ENCODE results near the gene POC1B. TPM values are rescaled to one million over a fixed set of nuclear protein-coding genes. Genes with fewer than 3 reads are reported as not detected.

The POC1B gene
- total RNA-seq, 2 experiments from 2014 or later = 18.8 to 19.2 TPM

DNA sequence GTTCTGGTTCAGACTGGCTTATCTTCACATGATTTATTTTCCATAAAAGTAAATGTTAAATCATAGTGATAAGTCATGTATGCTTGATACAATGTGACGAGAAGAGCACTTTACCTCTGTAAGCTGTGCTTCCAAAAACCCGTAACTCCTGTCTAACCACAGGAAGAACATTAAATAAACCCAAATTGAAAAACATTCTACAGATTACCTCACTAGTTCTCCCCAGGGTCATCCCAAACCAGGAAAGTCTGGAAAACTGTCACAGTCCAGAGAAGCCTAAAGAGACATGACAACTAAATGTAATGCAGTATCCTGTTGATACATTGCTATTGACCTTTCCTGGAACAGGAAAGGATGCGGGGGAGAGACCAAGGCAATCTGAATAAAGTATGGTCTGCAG, 141.0 kb downstream of the POC1B start:
- H3K4me3 Mint-ChIP-seq = no peak overlapping the region
- no peaks in the 10 kb centered on the region for H3K27me3 Mint-ChIP-seq
- DNase-seq = no peak
- H3K27ac Mint-ChIP-seq = no peak overlapping the region
- no peaks in the 10 kb centered on the region for H3K9me3 Mint-ChIP-seq
- no peaks in the 10 kb centered on the region for H3K36me3 Mint-ChIP-seq
- H3K4me1 Mint-ChIP-seq = peaks cover 2% of the 10 kb centered on the region

DNA sequence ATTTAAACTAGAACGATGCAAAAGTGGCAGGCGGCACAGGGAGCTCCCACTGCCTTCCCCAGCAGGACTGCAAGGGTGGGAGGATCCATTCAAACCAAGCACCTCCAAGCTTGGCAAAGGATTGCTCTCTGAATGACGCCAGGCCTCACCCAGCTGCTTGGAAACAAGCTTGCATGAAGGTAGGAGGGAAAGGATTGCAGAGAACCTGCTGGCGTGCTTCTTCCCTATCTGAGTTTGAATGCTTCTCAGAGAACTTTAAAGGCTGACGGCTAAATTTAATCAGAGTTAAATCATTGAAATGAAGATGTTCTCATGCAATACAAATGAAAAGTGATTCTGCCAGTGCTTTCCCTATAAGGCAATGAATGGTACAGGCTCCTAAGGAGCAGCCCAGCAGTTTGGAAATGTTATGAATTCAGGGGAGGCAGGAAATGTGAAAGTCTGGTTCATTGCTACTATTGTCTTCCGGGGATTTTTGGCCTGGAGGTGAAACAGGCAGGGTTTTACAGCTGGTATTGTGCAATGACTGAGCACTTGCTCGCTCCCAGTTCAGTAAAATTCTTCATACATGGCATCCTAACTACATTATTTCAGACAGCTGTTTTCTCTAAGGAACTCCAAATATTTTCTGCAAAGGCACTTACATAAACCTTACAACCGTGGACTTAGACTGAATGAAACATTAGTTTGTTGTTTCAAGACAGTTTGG, 141.6 kb downstream of the POC1B start:
- no peaks in the 10 kb centered on the region for H3K36me3 Mint-ChIP-seq
- no peak overlapping the region for H3K4me3 Mint-ChIP-seq
- no peaks in the 10 kb centered on the region for H3K9me3 Mint-ChIP-seq
- no peaks in the 10 kb centered on the region for H3K4me1 Mint-ChIP-seq
- DNase-seq = no peak
- no peak overlapping the region for H3K27ac Mint-ChIP-seq
- H3K27me3 Mint-ChIP-seq = no peaks in the 10 kb centered on the region

DNA sequence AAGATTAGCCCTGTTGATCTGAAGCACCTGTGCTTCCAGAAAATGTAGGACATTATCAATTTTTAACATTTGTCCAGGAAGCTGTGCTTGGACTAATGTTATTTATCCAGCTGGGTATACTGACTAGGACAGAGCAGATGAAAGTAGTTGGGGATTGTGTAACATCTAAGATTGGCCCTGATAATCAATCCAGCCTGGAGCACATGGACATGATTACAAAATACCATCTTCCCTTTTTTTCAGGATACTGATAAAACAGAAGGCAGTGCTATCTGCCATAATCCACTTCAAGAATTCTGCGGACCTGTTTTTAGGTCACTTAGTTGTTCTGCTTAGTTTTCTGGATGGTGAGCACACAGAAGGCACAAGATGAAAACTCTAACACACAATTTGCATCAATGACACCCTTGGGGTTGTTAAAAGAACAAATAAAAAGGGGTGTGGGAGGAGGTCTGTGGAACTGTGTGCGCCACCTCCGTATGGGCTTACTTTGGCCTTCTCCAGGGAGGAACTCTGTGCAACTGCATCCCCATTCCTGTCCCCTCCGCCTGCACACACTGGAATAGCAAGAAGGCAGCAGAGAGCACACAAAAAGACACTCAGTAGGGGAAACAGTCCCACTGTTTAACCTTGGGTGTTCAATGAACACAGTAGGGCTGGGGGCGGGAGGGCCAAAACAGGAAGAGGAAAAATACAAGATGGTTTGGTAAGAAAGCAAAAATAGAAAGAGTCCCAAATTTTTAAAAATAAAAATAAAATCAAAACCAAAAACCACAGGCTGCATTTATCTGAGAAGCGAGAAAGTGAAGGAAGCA, 142.4 kb downstream of the POC1B start:
- Mint-ChIP-seq H3K27ac (no peak overlapping the region), H3K9me3 (no peaks in the 10 kb centered on the region), H3K27me3 (no peaks in the 10 kb centered on the region), H3K4me3 (no peak overlapping the region), H3K36me3 (no peaks in the 10 kb centered on the region), H3K4me1 (no peaks in the 10 kb centered on the region)
- DNase-seq = no peak

DNA sequence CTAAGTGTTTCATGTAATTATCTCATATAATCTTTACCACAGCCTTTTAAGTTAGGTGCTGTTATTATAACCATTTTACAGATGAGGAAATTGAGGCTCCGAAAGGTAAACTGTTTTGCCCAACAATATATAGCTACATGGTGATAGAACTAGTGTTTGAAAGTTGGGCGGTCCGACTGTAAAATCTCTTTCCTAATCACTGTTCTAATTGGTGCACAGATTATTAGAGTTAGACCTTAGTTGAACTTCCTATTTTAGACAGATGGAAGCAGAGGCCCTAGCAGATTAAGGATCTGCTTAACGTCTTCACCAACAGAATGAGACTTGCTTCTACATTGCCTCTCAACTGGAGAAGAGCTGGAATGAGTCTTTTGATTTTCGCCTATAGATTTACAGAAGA, 143.5 kb downstream of the POC1B start:
- no peaks in the 10 kb centered on the region for H3K27me3 Mint-ChIP-seq
- H3K36me3 Mint-ChIP-seq = peaks cover 4% of the 10 kb centered on the region
- no peaks in the 10 kb centered on the region for H3K4me1 Mint-ChIP-seq

DNA sequence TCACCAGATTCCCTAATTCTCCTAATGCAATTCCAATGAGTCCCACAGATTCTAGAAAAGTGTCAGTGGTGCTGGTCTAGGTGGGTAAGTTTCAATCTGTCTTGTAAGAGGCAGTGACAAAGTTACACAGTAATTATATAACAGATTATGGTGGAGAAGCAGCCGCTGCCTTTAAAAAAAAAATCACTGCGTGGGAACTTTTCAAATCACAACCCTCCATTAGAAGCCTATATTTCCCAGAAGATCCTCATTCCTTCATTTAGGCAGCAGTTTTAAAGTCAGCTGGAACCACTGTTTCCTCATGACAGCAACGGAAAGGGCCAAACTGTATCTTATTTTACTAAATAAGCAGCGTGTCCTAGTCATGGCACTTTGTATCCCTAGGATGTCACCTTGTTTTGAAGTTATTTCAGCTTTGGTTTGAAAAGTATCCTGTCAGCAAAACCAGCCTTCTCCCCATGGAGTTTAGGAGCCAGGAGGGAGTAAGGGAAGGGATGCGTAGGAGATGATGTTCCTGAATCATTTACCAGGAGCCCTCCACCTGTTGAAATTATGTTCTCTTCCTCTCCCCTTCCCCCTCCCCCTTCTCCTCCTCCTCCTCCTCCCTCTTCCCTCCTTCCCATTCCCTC, 145.9 kb downstream of the POC1B start:
- Mint-ChIP-seq H3K9me3 (no peaks in the 10 kb centered on the region), H3K4me3 (no peak overlapping the region), H3K27me3 (no peaks in the 10 kb centered on the region), H3K36me3 (peaks cover 4% of the 10 kb centered on the region), H3K27ac (no peak overlapping the region), H3K4me1 (peaks cover 12% of the 10 kb centered on the region)
- no peak for DNase-seq

More for the DNA sequence above, 143.5 kb downstream of the POC1B start:
- no peak overlapping the region for H3K27ac Mint-ChIP-seq
- H3K4me3 Mint-ChIP-seq = no peak overlapping the region
- H3K9me3 Mint-ChIP-seq = no peaks in the 10 kb centered on the region
- no peak for DNase-seq

DNA sequence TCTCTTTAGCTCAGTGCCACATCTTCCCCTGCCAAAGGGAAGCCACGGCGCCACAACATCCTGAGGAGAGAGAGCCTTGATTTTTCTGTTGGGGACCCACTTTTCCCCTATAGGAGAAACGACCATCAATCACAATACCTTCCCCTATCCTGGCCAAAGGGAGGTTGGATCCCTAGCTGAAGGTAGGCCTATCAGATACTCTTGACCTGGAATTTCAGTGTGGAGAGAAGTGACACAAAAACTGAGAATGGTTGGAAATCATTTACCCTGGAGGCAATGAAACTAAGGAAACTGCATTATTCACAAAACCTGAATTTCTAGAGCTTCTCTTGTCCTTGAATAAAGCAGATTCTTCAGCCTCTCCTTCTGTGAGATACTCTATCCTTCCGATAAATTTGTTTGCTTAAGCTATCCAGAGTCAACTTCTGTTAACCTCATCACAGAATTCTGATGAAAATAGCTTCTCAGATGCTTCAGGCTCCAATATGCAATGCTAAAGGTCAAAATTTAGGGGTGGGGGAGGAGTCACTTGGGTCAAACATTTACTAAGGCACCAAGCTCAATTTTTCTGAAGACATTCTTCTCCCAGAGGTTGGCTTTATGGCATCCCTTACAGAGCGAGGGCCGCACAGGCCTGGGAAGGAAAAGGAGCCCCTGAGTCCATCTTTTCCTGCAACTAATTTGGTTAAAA, 146.6 kb downstream of the POC1B start:
- DNase-seq = no peak
- no peaks in the 10 kb centered on the region for H3K27me3 Mint-ChIP-seq
- H3K4me3 Mint-ChIP-seq = no peak overlapping the region
- H3K4me1 Mint-ChIP-seq = peaks cover 14% of the 10 kb centered on the region
- no peaks in the 10 kb centered on the region for H3K9me3 Mint-ChIP-seq
- H3K36me3 Mint-ChIP-seq = peaks cover 4% of the 10 kb centered on the region
- H3K27ac Mint-ChIP-seq = no peak overlapping the region

DNA sequence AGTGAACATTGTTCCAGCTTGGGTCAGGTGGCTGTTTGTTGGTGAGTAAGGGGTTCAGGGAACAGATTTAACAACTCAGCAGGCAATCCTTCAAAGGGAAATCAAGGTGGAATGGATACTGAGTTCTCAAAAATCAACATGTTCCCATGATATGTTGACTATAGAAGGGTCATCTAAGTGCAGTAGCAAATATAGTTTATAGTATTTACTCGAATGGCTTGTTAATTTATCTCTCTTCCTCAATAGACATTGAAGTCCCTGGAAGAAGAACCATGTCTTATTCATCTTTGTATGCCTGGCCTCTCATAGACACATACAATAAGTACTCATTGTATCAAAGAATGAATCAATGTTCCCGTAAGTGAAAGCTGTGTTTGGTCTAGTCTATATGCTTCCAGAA, 149.0 kb downstream of the POC1B start:
- no peak for DNase-seq
- no peaks in the 10 kb centered on the region for H3K9me3 Mint-ChIP-seq
- H3K36me3 Mint-ChIP-seq = peaks cover 4% of the 10 kb centered on the region
- H3K4me1 Mint-ChIP-seq = peaks cover 15% of the 10 kb centered on the region
- no peak overlapping the region for H3K27ac Mint-ChIP-seq
- no peaks in the 10 kb centered on the region for H3K27me3 Mint-ChIP-seq
- no peak overlapping the region for H3K4me3 Mint-ChIP-seq

DNA sequence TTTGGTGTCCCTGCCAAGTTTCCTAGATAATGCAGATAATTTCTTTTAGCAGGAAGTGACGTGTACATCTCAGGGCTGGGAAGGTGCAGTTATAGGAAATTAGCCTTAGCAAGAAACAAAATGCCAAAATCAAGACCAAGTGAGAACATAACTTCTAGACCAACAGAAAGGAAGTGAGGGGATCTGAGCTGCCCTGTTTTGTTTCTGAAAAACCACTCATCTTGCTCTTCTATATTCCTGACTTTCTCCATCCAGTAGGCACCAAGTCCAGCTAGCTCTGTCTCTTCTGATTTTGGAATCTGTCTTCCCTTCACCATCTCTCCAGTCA, 149.7 kb downstream of the POC1B start:
- H3K27ac Mint-ChIP-seq = peak overlapping the region; percentile 1
- H3K4me1 Mint-ChIP-seq = peaks cover 15% of the 10 kb centered on the region
- H3K9me3 Mint-ChIP-seq = no peaks in the 10 kb centered on the region
- H3K36me3 Mint-ChIP-seq = peaks cover 4% of the 10 kb centered on the region
- DNase-seq = no peak
- H3K4me3 Mint-ChIP-seq = no peak overlapping the region
- no peaks in the 10 kb centered on the region for H3K27me3 Mint-ChIP-seq

DNA sequence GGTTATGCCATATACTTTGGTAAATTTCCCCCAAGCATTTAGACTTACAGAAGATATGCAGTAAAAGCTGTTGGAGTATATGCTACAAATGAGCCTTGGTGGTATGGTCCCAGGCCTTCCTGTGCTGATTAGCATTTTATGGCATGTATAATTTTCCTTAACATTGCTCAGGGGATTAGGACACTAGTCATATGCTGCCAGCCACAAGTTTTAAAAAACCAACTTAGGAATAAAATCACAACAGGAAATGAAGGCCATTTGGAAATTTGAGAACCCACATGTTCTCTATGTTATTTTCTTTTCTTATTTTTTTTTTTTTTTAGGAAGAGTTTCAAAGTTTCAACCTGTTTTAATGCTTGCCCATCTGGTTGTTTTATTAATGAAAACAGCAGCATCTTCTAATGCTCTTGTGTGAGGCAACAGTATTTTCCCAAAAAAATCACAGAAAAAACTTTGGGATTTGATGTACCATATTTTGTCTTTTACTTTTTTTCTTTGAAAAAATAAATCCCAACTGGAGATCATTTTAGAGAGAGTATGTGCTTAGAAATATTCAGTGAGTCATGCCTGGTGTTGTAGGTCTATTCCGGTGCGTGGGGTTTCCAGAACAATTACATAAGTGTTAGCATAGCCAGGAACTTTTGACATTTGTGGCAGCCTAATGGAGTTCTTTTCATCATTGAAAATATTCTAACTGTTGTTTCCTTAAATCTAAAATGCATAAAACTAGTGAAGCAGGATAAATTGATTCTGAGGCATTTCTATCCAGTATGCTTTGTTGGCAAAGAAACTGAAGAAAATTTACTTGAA, 151.9 kb downstream of the POC1B start:
- Mint-ChIP-seq H3K4me3 (no peak overlapping the region), H3K27ac (no peak overlapping the region), H3K9me3 (no peaks in the 10 kb centered on the region), H3K27me3 (no peaks in the 10 kb centered on the region), H3K4me1 (peaks cover 22% of the 10 kb centered on the region), H3K36me3 (peaks cover 4% of the 10 kb centered on the region)
- no peak for DNase-seq

DNA sequence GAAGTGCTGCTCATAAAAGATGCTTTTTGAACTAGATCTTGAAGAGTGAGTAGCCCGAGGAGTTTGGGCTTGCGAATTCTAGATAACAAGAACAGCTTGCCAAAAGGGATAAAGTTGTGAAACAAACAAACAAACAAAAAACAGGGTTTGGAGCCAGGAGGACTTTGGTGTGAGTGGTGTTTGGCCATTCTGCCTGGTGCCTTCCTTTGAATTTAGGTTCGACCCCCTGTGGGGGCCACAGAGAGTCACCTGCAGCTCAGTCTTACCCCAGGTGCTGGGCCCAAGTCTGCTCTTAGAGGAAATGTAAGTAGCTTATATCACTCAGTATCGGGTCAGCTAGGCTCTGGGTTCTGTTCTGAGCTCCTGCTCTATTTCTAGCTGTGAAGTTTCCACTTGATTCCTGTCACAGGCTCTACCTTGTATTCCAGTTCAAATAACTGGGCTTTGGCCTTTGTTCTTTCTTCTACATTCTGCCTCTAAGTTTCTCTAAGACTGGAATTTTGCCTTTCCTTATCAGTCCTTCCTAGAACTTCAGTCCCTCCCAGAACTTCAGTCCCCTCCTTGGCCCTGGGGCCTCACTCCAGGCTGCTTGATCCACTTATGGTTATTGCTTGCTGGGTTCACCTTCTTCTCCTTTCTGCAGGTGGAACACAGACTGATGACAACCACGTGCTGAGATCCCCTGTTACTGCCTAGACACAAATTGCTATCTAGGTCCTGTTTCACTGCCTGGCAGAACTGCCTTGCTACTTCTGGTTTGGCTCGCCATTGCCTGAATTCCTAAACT, 153.1 kb downstream of the POC1B start:
- no peak overlapping the region for H3K27ac Mint-ChIP-seq
- no peaks in the 10 kb centered on the region for H3K27me3 Mint-ChIP-seq

DNA sequence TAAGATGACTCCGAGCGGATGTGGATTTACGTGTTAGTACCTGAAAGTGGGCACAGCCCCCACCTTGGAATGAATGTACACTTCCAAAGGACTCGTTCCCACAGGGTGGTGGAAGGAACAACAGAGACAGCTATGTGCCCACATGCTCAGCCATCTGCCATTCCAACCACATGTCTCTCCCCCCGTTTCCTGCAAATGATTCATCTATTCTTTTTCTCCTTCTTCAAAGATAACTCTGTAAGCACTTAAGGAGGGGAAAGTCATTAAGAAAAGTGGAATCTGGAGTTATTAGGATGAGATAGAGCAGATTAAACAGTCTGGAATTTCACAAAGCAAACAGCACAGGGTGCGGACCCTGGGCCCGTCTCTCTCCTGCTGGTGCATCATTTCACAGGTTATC, 155.0 kb downstream of the POC1B start:
- H3K9me3 Mint-ChIP-seq = no peaks in the 10 kb centered on the region
- H3K27me3 Mint-ChIP-seq = no peaks in the 10 kb centered on the region
- H3K4me1 Mint-ChIP-seq = peaks cover 15% of the 10 kb centered on the region
- no peaks in the 10 kb centered on the region for H3K36me3 Mint-ChIP-seq
- no peak overlapping the region for H3K27ac Mint-ChIP-seq
- no peak for DNase-seq
- no peak overlapping the region for H3K4me3 Mint-ChIP-seq

More for the DNA sequence above, 153.1 kb downstream of the POC1B start:
- H3K4me3 Mint-ChIP-seq = no peak overlapping the region
- H3K36me3 Mint-ChIP-seq = peaks cover 2% of the 10 kb centered on the region
- peaks cover 22% of the 10 kb centered on the region for H3K4me1 Mint-ChIP-seq
- no peaks in the 10 kb centered on the region for H3K9me3 Mint-ChIP-seq
- no peak for DNase-seq

DNA sequence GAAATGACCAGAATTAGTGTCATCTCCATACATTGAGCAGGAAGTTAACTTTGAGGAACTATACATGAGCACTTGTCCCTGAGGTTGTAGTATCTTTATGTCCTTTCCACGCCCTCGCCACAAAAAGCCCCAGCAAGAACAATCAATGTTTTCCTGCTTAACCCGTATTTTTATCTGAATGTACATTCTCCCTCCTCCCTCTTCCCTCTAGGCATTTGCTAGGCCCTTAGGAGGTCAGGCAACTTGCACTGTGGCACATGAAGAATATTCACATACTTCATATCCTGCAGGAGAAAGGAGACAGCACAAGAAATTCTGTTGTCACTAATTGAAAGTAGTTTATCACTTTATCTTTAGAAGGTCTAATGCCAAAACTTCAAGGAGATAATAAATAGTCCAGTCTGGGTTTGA, 155.4 kb downstream of the POC1B start:
- H3K9me3 Mint-ChIP-seq = no peaks in the 10 kb centered on the region
- H3K36me3 Mint-ChIP-seq = no peaks in the 10 kb centered on the region
- no peaks in the 10 kb centered on the region for H3K27me3 Mint-ChIP-seq
- H3K4me3 Mint-ChIP-seq = no peak overlapping the region
- H3K4me1 Mint-ChIP-seq = peaks cover 10% of the 10 kb centered on the region
- H3K27ac Mint-ChIP-seq = no peak overlapping the region
- no peak for DNase-seq
